Chondrocyte (in vitro differentiated cells): Measurements from ENCODE around the gene CYGB. TPM values are rescaled to one million over a fixed set of nuclear protein-coding genes. Genes with fewer than 3 reads are reported as not detected.

Experiments
- DNase-seq: peaks from one replicate; pipeline ENCODE4 v3.0.0; 2021; ENCODE audit warnings: mixed read lengths, low spot score
- H3K27ac Mint-ChIP-seq: one replicate; pipeline ENCODE4 v1.8.0; 2021; ENCODE audit warnings: mild to moderate bottlenecking, moderate library complexity, mixed read lengths; ENCODE audit not compliant: unreplicated experiment
- H3K27me3 Mint-ChIP-seq: 2 replicates; pipeline ENCODE4 v1.8.0; 2021; ENCODE audit warnings: low read depth, mixed read lengths
- H3K36me3 Mint-ChIP-seq: 2 replicates; pipeline ENCODE4 v1.8.0; 2021; ENCODE audit warnings: low read depth, mixed read lengths
- H3K4me1 Mint-ChIP-seq: 2 replicates; pipeline ENCODE4 v1.8.0; 2021; ENCODE audit warnings: low read depth, mild to moderate bottlenecking, mixed read lengths
- H3K4me3 Mint-ChIP-seq: one replicate; pipeline ENCODE4 v1.8.0; 2021; ENCODE audit warnings: mild to moderate bottlenecking, moderate library complexity, mixed read lengths; ENCODE audit not compliant: unreplicated experiment
- H3K9me3 Mint-ChIP-seq: 2 replicates; pipeline ENCODE4 v1.8.0; 2021; ENCODE audit warnings: low read depth, mixed read lengths
- CTCF ChIP-seq: fragments of 200-600 bp; sonication (generic); IDR thresholded peaks from 2 replicates; pipeline ENCODE4 v1.5.0; 2021; ENCODE audit warnings: antibody characterized with exemption, mild to moderate bottlenecking, moderate library complexity
- total RNA-seq: library from RNA; stranded (reverse); gene quantifications from 3 replicates; pipeline ENCODE4 v1.2.1, GENCODE V29; 2021

CYGB gene
- total RNA-seq, 1 donor from 2014 or later = 5.4 TPM

GRCh38 chr17:76538941-76539570 is 1.5 kb upstream of the CYGB start:
- Mint-ChIP-seq H3K27ac (no peak overlapping the region), H3K9me3 (no peaks in the 10 kb centered on the region), H3K27me3 (no peaks in the 10 kb centered on the region), H3K4me1 (peaks cover 12% of the 10 kb centered on the region), H3K4me3 (peak overlapping the region; percentile 46), H3K36me3 (no peaks in the 10 kb centered on the region)
- TF ChIP-seq CTCF = no peak
- peak; percentile 60 for DNase-seq

- Mint-ChIP-seq H3K27me3 (no peaks in the 10 kb centered on the region), H3K36me3 (no peaks in the 10 kb centered on the region), H3K27ac (no peak overlapping the region), H3K9me3 (no peaks in the 10 kb centered on the region), H3K4me3 (peak overlapping the region; percentile 46), H3K4me1 (peaks cover 10% of the 10 kb centered on the region)
- DNase-seq = peak; percentile 86
- TF ChIP-seq CTCF = no peak
Measured at GRCh38 chr17:76538281-76538931, 897 bp upstream of the CYGB start.

- no peaks in the 10 kb centered on the region for H3K27me3 Mint-ChIP-seq
Measured at GRCh38 chr17:76537288-76537577, 276 bp downstream of the CYGB start.

GRCh38 chr17:76536511-76537287 is 810 bp downstream of the CYGB start:
- peak; percentile 75 for DNase-seq
- Mint-ChIP-seq H3K9me3 (no peaks in the 10 kb centered on the region), H3K27ac (no peak overlapping the region), H3K36me3 (no peaks in the 10 kb centered on the region), H3K27me3 (no peaks in the 10 kb centered on the region), H3K4me3 (peak overlapping the region; percentile 9), H3K4me1 (peaks cover 14% of the 10 kb centered on the region)
- no peak for TF ChIP-seq CTCF

More at GRCh38 chr17:76537288-76537577, 276 bp downstream of the CYGB start:
- TF ChIP-seq CTCF = no peak
- Mint-ChIP-seq H3K4me3 (peak overlapping the region; percentile 53), H3K36me3 (no peaks in the 10 kb centered on the region), H3K4me1 (peaks cover 10% of the 10 kb centered on the region), H3K9me3 (no peaks in the 10 kb centered on the region), H3K27ac (no peak overlapping the region)
- DNase-seq = peak; percentile 79

- no peak overlapping the region for H3K4me3 Mint-ChIP-seq
- peaks cover 11% of the 10 kb centered on the region for H3K4me1 Mint-ChIP-seq
- no peaks in the 10 kb centered on the region for H3K36me3 Mint-ChIP-seq
- no peak overlapping the region for H3K27ac Mint-ChIP-seq
- no peak for TF ChIP-seq CTCF
- no peaks in the 10 kb centered on the region for H3K27me3 Mint-ChIP-seq
- H3K9me3 Mint-ChIP-seq = no peaks in the 10 kb centered on the region
- DNase-seq = no peak
Measured at GRCh38 chr17:76535788-76536510, 1.6 kb downstream of the CYGB start.
